ENCODE results near the gene ZNF618.

Gene ZNF618

DNA sequence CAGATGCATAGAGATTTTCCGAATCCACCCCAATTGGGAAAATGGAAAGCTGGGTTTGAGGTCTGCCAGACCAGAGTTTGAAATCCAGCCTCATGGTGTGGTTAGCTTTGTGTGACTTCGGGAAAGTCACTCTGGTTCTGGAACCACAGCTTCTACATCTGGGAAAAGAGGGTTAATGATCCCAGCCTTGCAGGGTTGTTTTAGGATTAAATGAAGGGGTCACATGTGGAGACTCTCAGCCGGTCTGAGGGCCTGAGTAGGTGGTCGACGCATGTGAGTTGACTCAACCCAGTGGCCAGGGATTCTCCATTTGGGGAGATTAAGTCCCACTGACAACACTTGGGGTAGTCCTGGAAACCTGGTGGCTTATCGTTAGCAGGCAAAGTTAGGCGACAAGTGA, 6.1 kb downstream of the ZNF618 start:
- DNase-seq (ENCODE audit: insufficient read length, low spot score) = no peak
- no peak for FAIRE-seq
- TF ChIP-seq CTCF (IDR thresholded peaks at IDR 0.05; ENCODE audit: insufficient read depth, missing control alignments) = no peak

DNA sequence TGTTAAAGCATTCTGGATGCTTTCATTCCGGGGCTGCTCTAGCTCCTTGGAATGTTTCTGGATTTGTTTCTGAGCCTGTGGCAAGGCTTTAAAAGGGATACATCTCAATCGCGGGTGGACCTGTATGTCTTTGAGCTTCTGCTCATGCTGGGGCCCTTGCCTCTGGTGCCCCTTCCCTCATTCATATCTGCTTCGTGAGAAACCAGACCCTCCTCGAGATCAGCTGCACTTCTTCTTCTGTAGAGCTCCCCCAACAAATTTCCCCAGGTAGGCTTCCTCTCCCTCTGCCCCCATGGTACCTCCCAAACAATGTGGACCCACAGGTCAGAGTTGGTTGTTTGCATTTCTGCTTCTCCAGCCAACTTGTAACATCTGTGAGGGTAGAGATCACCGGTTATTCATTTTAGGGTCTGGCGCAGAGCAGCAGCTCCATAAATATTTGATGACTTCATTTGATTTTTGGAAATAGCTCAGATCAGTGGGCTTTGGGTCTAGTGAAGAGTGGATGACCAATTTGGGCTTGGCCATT, 6.6 kb downstream of the ZNF618 start:
- DNase-seq (ENCODE audit: insufficient read length, low spot score) (no peak), FAIRE-seq (no peak)
- TF ChIP-seq CTCF (IDR thresholded peaks at IDR 0.05; ENCODE audit: insufficient read depth, missing control alignments) = no peak

DNA sequence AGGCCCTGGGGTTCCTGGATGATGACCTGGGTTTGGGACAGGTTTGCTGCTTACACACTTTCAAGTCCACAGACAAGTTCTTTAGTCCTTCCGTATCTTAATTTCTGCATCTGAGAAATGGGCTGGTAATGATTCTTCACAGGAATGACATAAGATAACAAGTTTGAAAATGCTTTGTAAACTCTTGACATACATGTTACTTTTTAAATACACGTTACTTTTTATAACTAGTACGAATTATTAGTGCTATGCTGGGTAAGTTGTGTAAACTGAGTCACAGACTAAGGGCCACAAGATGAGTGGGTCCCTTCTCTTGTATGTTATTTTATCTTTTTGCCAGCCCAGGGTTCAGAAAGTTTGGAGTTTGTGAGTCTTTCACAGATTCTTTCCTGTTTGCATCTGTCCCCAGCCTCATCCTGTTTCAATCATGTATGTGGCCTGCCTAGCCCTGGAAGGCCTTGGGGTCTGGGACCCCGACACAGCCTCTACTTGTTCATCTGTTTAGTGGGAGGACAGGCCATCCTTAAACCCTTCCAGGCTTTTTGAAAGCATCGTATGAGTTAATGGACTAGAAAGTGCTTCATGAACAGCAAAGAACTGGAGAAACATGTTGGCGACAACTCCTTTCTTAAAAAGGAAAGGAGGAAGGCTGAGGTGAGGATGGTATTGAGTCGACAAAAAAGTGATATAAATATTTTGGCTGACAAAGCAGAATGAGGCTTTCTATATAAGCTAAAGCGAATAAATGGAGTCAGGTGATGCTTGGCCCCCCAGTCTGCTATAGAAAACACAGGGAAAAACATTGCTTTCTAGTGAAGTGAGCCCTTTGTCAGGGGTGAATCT, 9.3 kb downstream of the ZNF618 start:
- TF ChIP-seq CTCF (IDR thresholded peaks at IDR 0.05; ENCODE audit: insufficient read depth, missing control alignments) = no peak
- DNase-seq (ENCODE audit: insufficient read length, low spot score) (no peak), FAIRE-seq (no peak)

- FAIRE-seq = no peak
- DNase-seq (ENCODE audit: insufficient read length, low spot score) = no peak
These were observed 9.9 kb downstream of the ZNF618 start for GRCh38 chr9:113886026-113886369.

DNA sequence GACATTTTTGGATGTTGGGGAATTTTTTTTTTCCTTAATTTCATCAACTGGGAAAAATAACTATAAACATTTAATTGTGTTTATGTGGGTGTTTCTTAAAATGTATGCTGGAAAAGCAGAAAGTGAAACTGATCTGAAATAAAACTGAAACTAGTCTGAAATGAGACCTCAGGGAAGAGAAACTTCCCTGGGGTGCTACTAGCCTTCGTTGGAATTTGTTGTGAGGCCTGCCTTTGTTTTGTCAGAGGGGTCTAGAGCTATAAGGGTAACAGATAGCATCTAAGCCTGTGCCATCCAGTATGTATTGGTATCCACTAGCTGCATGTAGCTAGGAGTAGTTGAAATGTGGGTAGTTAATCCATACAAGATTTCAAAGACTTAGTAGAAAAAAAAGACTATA, 10.4 kb downstream of the ZNF618 start:
- DNase-seq (ENCODE audit: insufficient read length, low spot score) (no peak), FAIRE-seq (no peak)
- TF ChIP-seq CTCF (IDR thresholded peaks at IDR 0.05; ENCODE audit: insufficient read depth, missing control alignments) = no peak

More at GRCh38 chr9:113886026-113886369, 9.9 kb downstream of the ZNF618 start:
- TF ChIP-seq CTCF (IDR thresholded peaks at IDR 0.05; ENCODE audit: insufficient read depth, missing control alignments) = no peak

DNA sequence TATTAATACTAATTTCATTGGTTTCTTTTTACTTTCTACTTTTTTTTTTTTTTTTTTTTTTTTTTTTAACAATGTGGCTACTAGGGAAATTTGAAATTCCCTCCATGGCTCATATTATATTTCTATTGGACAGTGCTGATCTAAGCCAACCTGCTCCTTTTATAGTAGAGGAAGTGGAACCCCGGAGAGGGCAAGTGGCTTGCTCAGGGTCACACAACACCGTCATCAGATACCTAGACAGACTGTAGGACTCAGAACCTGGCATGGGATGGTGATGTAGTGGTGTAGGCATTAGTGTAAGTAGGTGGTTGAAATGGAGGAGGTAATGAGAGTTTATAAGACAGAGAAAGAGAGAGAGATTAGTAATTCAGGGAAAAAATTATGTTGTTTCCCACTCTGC, 10.8 kb downstream of the ZNF618 start:
- no peak for FAIRE-seq
- TF ChIP-seq CTCF (IDR thresholded peaks at IDR 0.05; ENCODE audit: insufficient read depth, missing control alignments) = no peak
- no peak for DNase-seq (ENCODE audit: insufficient read length, low spot score)

DNA sequence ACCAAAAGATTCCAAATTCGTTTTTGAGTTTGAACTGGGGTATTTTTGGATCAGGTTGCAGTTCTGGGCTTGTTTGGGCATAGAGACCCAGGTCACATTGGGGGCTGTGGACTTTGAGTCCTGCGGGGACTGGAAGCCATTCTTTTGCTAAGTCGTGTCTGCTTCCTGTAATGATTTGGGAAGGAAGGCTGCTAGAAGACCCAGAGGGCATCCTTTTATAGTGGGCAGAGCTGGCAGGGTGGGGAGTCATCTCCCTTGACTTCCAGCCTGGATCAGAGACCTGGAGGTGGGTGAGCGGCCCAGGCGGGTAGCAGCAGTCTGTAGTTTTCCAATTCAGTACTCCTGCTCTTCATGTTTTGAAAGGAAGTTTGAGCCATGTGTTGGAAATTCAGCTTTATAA, 11.3 kb downstream of the ZNF618 start:
- FAIRE-seq = no peak
- no peak for TF ChIP-seq CTCF (IDR thresholded peaks at IDR 0.05; ENCODE audit: insufficient read depth, missing control alignments)
- DNase-seq (ENCODE audit: insufficient read length, low spot score) = no peak
